ENCODE results near the gene CDC42BPG.
A peak's percentile ranks its signal among the peaks of the same experiment; 100 is the strongest.

Gene CDC42BPG

GRCh38 chr11:64844330-64845128 is at the start of gene CDC42BPG:
TSS of gene CDC42BPG (minus strand) at chr11:64844653. CDS start at chr11:64844569, 84 bp downstream.
- DNase-seq: peak; percentile 52

- no peak for DNase-seq
Observed at GRCh38 chr11:64893194-64894069, 49.0 kb upstream of the CDC42BPG start.

- DNase-seq: no peak
Observed at GRCh38 chr11:64892838-64893193, 48.4 kb upstream of the CDC42BPG start.

- no peak for DNase-seq
Observed at GRCh38 chr11:64892411-64892831, 48.0 kb upstream of the CDC42BPG start.

GRCh38 chr11:64891880-64892279 is 47.4 kb upstream of the CDC42BPG start:
- no peak for DNase-seq

- no peak for DNase-seq
Observed at GRCh38 chr11:64891215-64891848, 46.9 kb upstream of the CDC42BPG start.

- DNase-seq: no peak
Observed at GRCh38 chr11:64890522-64890939, 46.1 kb upstream of the CDC42BPG start.

- no peak for DNase-seq
Observed at GRCh38 chr11:64888729-64889511, 44.5 kb upstream of the CDC42BPG start.

GRCh38 chr11:64888406-64888728 is 43.9 kb upstream of the CDC42BPG start:
- no peak for DNase-seq

GRCh38 chr11:64887757-64888405 is 43.4 kb upstream of the CDC42BPG start:
- DNase-seq: peak; percentile 57

- no peak for DNase-seq
Observed at GRCh38 chr11:64887234-64887756, 42.8 kb upstream of the CDC42BPG start.

GRCh38 chr11:64885367-64886286 is 41.2 kb upstream of the CDC42BPG start:
- peak; percentile 55 for DNase-seq

GRCh38 chr11:64884019-64884418 is 39.6 kb upstream of the CDC42BPG start:
- no peak for DNase-seq

GRCh38 chr11:64883575-64883974 is 39.1 kb upstream of the CDC42BPG start:
- DNase-seq: no peak

GRCh38 chr11:64882243-64882642 is 37.8 kb upstream of the CDC42BPG start:
- no peak for DNase-seq

- no peak for DNase-seq
Observed at GRCh38 chr11:64881476-64881875, 37.0 kb upstream of the CDC42BPG start.

- DNase-seq: no peak
Observed at GRCh38 chr11:64880240-64881001, 36.0 kb upstream of the CDC42BPG start.

GRCh38 chr11:64879244-64879900 is 34.9 kb upstream of the CDC42BPG start:
- DNase-seq: no peak

GRCh38 chr11:64878494-64879243 is 34.2 kb upstream of the CDC42BPG start, which contains the start of gene EHD1:
TSS of gene EHD1 (minus strand) at chr11:64878621. CDS start at chr11:64878464, 157 bp downstream.
- peak; percentile 97 for DNase-seq

Measured in fibroblast of skin of right quadriceps (primary cell).